CD14-positive monocyte (primary cell): ENCODE measurements around the gene ITGAV. TPM values are rescaled to one million over a fixed set of nuclear protein-coding genes. Genes with fewer than 3 reads are reported as not detected.

Experiments used
- DNase-seq, 3 donors: peaks; one replicate each; pipeline ENCODE4 v3.0.0-alpha.2; 2011 to 2022
- H2AFZ ChIP-seq: 2 replicates; pipeline ENCODE4 v1.6.0; 2012; ENCODE audit warnings: mild to moderate bottlenecking, low read depth, low read length, inconsistent platforms; ENCODE audit not compliant: insufficient read depth, poor library complexity, severe bottlenecking
- H3K27ac ChIP-seq, 2 donors: 1 replicate in 1 of 2; 2 replicates in 1 of 2; pipeline ENCODE4 v1.5.1; 2012 to 2013; ENCODE audit warnings: low read length in 2 of 2, control low read depth in 1 of 2, inconsistent platforms in 1 of 2, low read depth in 1 of 2, mild to moderate bottlenecking in 1 of 2
- H3K27me3 ChIP-seq, 2 donors: one replicate each; pipeline versions ENCODE4 v1.6.0 to v1.6.1; 2011 to 2013; ENCODE audit warnings: low read length in 2 of 2; ENCODE audit not compliant: control insufficient read depth in 2 of 2, insufficient read depth in 2 of 2
- H3K36me3 ChIP-seq, 2 donors: replicated peaks in 1 of 2; 1 replicate in 1 of 2; 2 replicates in 1 of 2; pipeline versions ENCODE4 v1.5.1 to v1.6.1; 2012 to 2013; ENCODE audit warnings: low read length in 2 of 2, control low read depth in 1 of 2, inconsistent platforms in 1 of 2, mild to moderate bottlenecking in 1 of 2; ENCODE audit not compliant: insufficient read depth in 2 of 2, control insufficient read depth in 1 of 2
- H3K4me1 ChIP-seq, 2 donors: 1 replicate in 1 of 2; 2 replicates in 1 of 2; pipeline versions ENCODE4 v1.5.1 to v1.6.1; 2012 to 2013; ENCODE audit warnings: low read length in 2 of 2, control low read depth in 1 of 2, inconsistent platforms in 1 of 2, mild to moderate bottlenecking in 1 of 2, moderate library complexity in 1 of 2; ENCODE audit not compliant: insufficient read depth in 2 of 2, control insufficient read depth in 1 of 2
- H3K4me2 ChIP-seq: replicated peaks from 2 replicates; pipeline ENCODE3; 2012; ENCODE audit warnings: low read length, moderate library complexity, mild to moderate bottlenecking; ENCODE audit not compliant: poor library complexity, severe bottlenecking; ENCODE audit errors: extremely low read depth
- H3K4me3 ChIP-seq, 3 experiments: fragments of 200-600 bp in 1 of 3; sonication (generic) in 1 of 3; replicated peaks in 1 of 3; 1 replicate in 2 of 3; 2 replicates in 1 of 3; pipeline ENCODE4 v1.5.1; 2011 to 2013; ENCODE audit warnings: low read length in 3 of 3, mild to moderate bottlenecking in 3 of 3, control low read depth in 2 of 3, low read depth in 2 of 3, inconsistent platforms in 1 of 3, moderate library complexity in 1 of 3
- H3K79me2 ChIP-seq: 2 replicates; pipeline ENCODE4 v1.6.0; 2012; ENCODE audit warnings: mild to moderate bottlenecking, control low read depth, inconsistent platforms, low read length, moderate library complexity; ENCODE audit not compliant: insufficient read depth
- H3K9ac ChIP-seq: 2 replicates; pipeline ENCODE4 v1.6.0; 2017; ENCODE audit warnings: low read length, mild to moderate bottlenecking; ENCODE audit not compliant: insufficient read depth, poor library complexity, severe bottlenecking
- H3K9me3 ChIP-seq, 2 donors: replicated peaks in 1 of 2; 1 replicate in 1 of 2; 2 replicates in 1 of 2; pipeline versions ENCODE4 v1.5.1 to v1.6.1; 2012 to 2013; ENCODE audit warnings: low read length in 2 of 2, control low read depth in 1 of 2; ENCODE audit not compliant: control insufficient read depth in 1 of 2, insufficient read depth in 1 of 2
- H4K20me1 ChIP-seq: 2 replicates; pipeline ENCODE4 v1.6.0; 2012; ENCODE audit warnings: mild to moderate bottlenecking, low read length, control low read depth, moderate library complexity; ENCODE audit not compliant: insufficient read depth
- H3K27ac Mint-ChIP-seq, 7 donors: one replicate each; pipeline ENCODE4 v1.8.0; 2020; ENCODE audit warnings: mild to moderate bottlenecking in 7 of 7, mixed read lengths in 7 of 7, moderate library complexity in 6 of 7, inconsistent platforms in 2 of 7
- H3K27me3 Mint-ChIP-seq, 3 donors: one replicate each; pipeline ENCODE4 v1.8.0; 2021 to 2022; ENCODE audit warnings: low read depth in 3 of 3, mild to moderate bottlenecking in 3 of 3, mixed read lengths in 3 of 3, moderate library complexity in 3 of 3, inconsistent platforms in 1 of 3
- H3K36me3 Mint-ChIP-seq, 2 donors: one replicate each; pipeline ENCODE4 v1.8.0; 2020; ENCODE audit warnings: mixed read lengths in 2 of 2, inconsistent platforms in 1 of 2, mild to moderate bottlenecking in 1 of 2
- H3K4me1 Mint-ChIP-seq: one replicate; pipeline ENCODE4 v1.8.0; 2020; ENCODE audit warnings: mild to moderate bottlenecking, mixed read lengths
- H3K4me3 Mint-ChIP-seq, 2 donors: one replicate each; pipeline ENCODE4 v1.8.0; 2020; ENCODE audit warnings: mild to moderate bottlenecking in 2 of 2, mixed read lengths in 2 of 2, moderate library complexity in 1 of 2
- H3K9me3 Mint-ChIP-seq, 7 donors: one replicate each; pipeline ENCODE4 v1.8.0; 2020 to 2022; ENCODE audit warnings: mixed read lengths in 7 of 7, mild to moderate bottlenecking in 6 of 7, moderate library complexity in 6 of 7, inconsistent platforms in 2 of 7
- WGBS: methylation state at CpG from one replicate; pipeline ENCODE4 v1.1.5; 2013; ENCODE audit warnings: missing lambda C conversion rate; ENCODE audit not compliant: insufficient coverage; 5-methylcytosine and 5-hydroxymethylcytosine counted together
- intact Hi-C, 2 donors: fragments of 100-400 bp; cut with micrococcal nuclease; formaldehyde crosslinking; loops; one replicate each; pipeline versions ENCODE4 v1.15.0 to v1.15.1; 2023
- polyA plus RNA-seq, 3 donors: library from polyadenylated mRNA; depleted of rRNA in 1 of 3; unstranded in 2 of 3; stranded (reverse) in 1 of 3; fragments of 300-500 nt in 2 of 3; fragments of >200 nt in 1 of 3; fragmentation: Illumina TruSeq in 2 of 3; gene quantifications; 1 replicate in 2 of 3; 2 replicates in 1 of 3; pipeline ENCODE4 v1.2.3, GENCODE V29; 2012 to 2021
- TF ChIP-seq, protein P1 (sequence below): fragments of 200-600 bp; IDR thresholded peaks from one replicate; pipeline ENCODE4 v1.8.0; 2022; ENCODE audit warnings: antibody characterized with exemption, mild to moderate bottlenecking

Gene ITGAV
- polyA plus RNA-seq, 3 donors: 4.9 to 8.2 (median 6.0) TPM

DNA sequence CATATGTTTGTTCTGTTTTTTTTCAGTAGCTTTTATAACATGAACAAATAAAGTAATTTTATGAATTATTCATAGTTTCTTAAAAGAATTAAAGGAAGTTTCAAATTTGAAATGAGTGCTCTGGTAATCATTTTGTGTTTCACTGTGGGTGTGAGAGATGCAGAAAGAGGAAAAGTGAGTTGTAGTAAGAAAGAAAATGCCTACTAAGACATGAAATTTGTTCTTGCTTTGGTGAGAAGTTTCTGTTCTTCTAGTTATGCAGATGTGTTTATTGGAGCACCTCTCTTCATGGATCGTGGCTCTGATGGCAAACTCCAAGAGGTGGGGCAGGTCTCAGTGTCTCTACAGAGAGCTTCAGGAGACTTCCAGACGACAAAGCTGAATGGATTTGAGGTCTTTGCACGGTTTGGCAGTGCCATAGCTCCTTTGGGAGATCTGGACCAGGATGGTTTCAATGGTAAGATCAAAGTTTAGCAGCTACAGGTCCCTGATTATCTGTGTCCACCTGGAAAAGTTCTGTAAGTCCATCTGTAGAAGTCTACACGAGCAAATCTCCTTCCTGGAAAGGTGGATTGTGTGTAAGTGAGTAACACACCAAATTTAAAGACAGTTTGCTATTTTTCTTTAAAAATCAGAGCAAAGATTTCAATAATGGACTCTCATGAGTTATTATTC lies 51.4 kb downstream of the ITGAV start:
- H3K4me3 ChIP-seq: no peak overlapping the region
- peaks cover 23 to 28% of the 10 kb centered on the region in 2 donors for H3K4me1 ChIP-seq
- Mint-ChIP-seq H3K9me3 (peaks cover 0 to 1% (median 0%) of the 10 kb centered on the region in 7 donors), H3K27me3 (no peaks in the 10 kb centered on the region), H3K27ac (no peak overlapping the region), H3K36me3 (peaks cover 31 to 46% of the 10 kb centered on the region in 2 donors), H3K4me1 (peaks cover 25% of the 10 kb centered on the region), H3K4me3 (no peak overlapping the region)
- no peaks in the 10 kb centered on the region for H3K9me3 ChIP-seq
- DNase-seq: no peak
- TF ChIP-seq, protein P1, sequence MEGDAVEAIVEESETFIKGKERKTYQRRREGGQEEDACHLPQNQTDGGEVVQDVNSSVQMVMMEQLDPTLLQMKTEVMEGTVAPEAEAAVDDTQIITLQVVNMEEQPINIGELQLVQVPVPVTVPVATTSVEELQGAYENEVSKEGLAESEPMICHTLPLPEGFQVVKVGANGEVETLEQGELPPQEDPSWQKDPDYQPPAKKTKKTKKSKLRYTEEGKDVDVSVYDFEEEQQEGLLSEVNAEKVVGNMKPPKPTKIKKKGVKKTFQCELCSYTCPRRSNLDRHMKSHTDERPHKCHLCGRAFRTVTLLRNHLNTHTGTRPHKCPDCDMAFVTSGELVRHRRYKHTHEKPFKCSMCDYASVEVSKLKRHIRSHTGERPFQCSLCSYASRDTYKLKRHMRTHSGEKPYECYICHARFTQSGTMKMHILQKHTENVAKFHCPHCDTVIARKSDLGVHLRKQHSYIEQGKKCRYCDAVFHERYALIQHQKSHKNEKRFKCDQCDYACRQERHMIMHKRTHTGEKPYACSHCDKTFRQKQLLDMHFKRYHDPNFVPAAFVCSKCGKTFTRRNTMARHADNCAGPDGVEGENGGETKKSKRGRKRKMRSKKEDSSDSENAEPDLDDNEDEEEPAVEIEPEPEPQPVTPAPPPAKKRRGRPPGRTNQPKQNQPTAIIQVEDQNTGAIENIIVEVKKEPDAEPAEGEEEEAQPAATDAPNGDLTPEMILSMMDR: no peak
- H3K9ac ChIP-seq: no peak overlapping the region
- no peak overlapping the region for H3K27ac ChIP-seq
- no peak overlapping the region for H3K4me2 ChIP-seq
- peaks cover 4 to 53% of the 10 kb centered on the region in 2 donors for H3K36me3 ChIP-seq
- H3K79me2 ChIP-seq: no peaks in the 10 kb centered on the region
- H3K27me3 ChIP-seq: no peaks in the 10 kb centered on the region
- no peaks in the 10 kb centered on the region for H4K20me1 ChIP-seq
- intact Hi-C loops: loop anchor here (5.0 to 10.0 kb wide), 2 partner anchors 136 to 139 kb away; no protein-coding TSS in a partner anchor
- no peak overlapping the region for H2AFZ ChIP-seq
- WGBS: 91% methylated on average over 3 of the region's 4 CpGs

DNA sequence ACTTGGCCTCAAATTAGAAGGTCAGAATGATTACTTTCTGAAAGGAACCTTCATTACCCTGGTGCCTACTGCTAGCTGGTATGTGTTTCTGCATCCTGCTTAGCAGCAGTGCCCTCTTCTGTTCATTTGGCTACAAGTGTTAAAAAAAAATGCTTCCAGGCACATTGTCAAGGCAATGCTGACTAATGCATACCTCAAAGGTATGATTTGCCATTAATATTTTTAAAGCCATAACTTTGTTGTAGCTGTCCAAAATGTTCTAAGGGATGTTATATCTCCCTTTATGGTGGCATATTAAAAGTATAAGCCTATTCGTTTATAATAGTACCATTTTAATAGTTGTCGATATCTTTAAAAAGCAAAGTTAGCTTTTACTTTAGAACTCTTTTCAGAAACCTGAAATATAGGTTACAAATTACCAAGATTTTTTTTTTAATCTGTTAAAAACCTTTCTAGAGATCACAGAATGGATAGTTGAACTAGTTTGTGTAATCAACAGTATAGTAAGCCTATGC lies 52.0 kb downstream of the ITGAV start:
- Histone ChIP-seq H3K4me3 (no peak overlapping the region), H3K9me3 (no peaks in the 10 kb centered on the region), H3K27ac (no peak overlapping the region), H3K4me2 (no peak overlapping the region), H3K9ac (no peak overlapping the region), H3K36me3 (peaks cover 4 to 57% of the 10 kb centered on the region in 2 donors), H2AFZ (no peak overlapping the region), H4K20me1 (no peaks in the 10 kb centered on the region), H3K4me1 (peaks cover 22 to 26% of the 10 kb centered on the region in 2 donors), H3K79me2 (no peaks in the 10 kb centered on the region), H3K27me3 (no peaks in the 10 kb centered on the region)
- Mint-ChIP-seq H3K4me1 (peaks cover 24% of the 10 kb centered on the region), H3K4me3 (no peak overlapping the region), H3K27ac (no peak overlapping the region), H3K9me3 (peaks cover 0 to 1% (median 0%) of the 10 kb centered on the region in 7 donors), H3K27me3 (no peaks in the 10 kb centered on the region), H3K36me3 (peaks cover 31 to 49% of the 10 kb centered on the region in 2 donors)
- peak; percentile 12 to 37 (median 30) for DNase-seq
- WGBS: no CpG with 5 or more reads among the region's 2 CpGs
- intact Hi-C loops: loop anchor here (5.0 to 10.0 kb wide), 2 partner anchors 137 to 140 kb away; no protein-coding TSS in a partner anchor
- TF ChIP-seq, protein P1: peak; percentile 57
